Right ventricle myocardium superior (tissue), 1 donor: ENCODE measurements around the gene NARF. TPM values are rescaled to one million over a fixed set of nuclear protein-coding genes. Genes with fewer than 3 reads are reported as not detected.
"Not testable (repeated sequence)": the region's sequence is repeated elsewhere in the genome, so short reads cannot be mapped to it uniquely, and the experiment has no call there.

ENCODE experiments used
- ATAC-seq: fragments of 200-7000 bp; cut with Tn5 transposase; one replicate; pipeline ENCODE4 v1.9.1; 2020; ENCODE audit warnings: mild to moderate bottlenecking; ENCODE audit not compliant: poor library complexity
- DNase-seq: peaks from one replicate; pipeline ENCODE4 v3.0.0-alpha.2; 2020
- intact Hi-C: fragments of 100-400 bp; cut with DNase I; formaldehyde crosslinking; loops from one replicate; pipeline ENCODE4 v1.11.2; 2022
- total RNA-seq: library from RNA; stranded (reverse); fragmentation: NEBNext Ultra II Directional; extraction: Animal tissue kit (Norgen Biotek cat#: 25700); gene quantifications from one replicate; pipeline ENCODE4 v1.2.1, GENCODE V29; 2021
- donor health status: DM: no; HTN: yes; CAD: no; lungs with severe emphysema.

Gene NARF
- total RNA-seq, 1 donor from 2014 or later, result 73.4 TPM

DNA sequence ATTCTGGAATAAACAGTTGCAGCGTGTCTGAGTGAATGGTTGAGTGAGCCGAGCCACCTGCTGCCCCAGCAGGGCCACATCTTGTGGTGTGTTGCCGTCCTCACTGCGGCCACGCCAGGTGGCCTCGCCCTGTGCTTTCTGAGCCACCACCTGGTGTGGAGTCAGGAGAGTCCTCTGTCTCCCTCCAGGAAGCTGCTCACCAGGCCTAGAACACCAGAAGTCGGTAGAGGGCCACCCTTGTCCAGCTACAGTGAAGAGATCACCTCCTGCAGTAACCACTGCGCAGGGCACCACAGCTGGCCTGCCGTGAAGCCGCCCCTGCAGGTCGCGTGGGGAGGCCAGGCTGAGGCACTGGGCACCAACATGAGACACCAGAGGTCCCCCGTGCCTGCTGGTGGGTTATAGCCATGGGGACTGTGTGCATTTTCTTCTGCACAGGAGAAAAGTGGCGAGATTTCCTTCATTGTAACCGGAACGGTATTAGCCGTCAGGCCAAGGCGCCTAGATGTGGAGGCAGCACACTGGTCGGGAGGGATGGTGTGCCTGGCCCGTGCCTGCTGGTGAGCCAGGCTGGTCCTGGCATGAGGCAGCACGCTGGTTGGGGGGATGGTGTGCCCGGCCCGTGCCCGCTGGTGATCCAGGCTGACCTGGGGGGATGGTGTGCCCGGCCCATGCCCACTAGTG, 32.1 kb downstream of the NARF start:
- intact Hi-C loops, result loop anchor here (10.0 kb wide), 1 partner anchor 54 kb away; no protein-coding TSS in a partner anchor
- ATAC-seq (no peak), DNase-seq (no peak)

DNA sequence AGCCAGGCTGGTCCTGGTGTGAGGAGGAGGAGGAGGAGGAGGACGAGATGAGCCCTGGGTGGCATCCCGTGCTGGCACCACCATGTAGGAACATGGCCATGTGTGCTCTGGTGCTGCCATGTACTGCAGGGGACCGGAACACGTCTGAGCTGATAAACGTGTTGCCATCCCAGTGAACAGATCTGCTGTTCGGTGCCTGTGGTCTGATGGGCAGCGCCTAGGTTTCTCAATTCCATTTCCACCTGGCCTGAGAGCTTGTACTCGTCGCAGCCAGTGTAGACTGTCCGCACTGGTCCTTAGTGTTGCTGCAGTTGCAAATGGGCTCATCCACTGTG, 32.6 kb downstream of the NARF start:
- intact Hi-C loops, result loop anchor here (10.0 kb wide), 1 partner anchor 54 kb away; no protein-coding TSS in a partner anchor
- DNase-seq, result no peak

DNA sequence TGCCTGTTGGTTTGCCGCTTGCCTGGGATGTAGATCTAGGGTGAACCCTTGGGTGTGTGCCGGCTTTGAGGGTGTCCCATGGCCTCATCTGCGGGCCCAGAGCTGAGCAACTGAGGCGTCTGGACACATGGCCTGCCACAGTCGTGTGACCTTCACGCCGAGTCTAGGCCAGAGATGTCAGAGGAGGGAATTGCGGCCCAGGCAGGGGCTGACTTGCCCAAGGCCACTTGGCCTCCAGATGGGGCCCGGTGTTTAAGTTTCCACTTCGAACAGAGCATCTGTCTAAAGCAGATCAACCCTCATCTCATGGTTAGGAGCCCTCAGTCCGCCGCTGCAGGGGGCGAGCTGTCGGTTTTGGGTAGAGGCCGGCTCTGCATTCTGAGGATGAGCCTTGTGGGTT, 33.0 kb downstream of the NARF start:
- ATAC-seq, result no peak
- intact Hi-C loops, result loop anchor here (10.0 kb wide), 1 partner anchor 53 kb away; no protein-coding TSS in a partner anchor
- no peak for DNase-seq

More for the DNA sequence above, 32.6 kb downstream of the NARF start:
- ATAC-seq, result no peak

DNA sequence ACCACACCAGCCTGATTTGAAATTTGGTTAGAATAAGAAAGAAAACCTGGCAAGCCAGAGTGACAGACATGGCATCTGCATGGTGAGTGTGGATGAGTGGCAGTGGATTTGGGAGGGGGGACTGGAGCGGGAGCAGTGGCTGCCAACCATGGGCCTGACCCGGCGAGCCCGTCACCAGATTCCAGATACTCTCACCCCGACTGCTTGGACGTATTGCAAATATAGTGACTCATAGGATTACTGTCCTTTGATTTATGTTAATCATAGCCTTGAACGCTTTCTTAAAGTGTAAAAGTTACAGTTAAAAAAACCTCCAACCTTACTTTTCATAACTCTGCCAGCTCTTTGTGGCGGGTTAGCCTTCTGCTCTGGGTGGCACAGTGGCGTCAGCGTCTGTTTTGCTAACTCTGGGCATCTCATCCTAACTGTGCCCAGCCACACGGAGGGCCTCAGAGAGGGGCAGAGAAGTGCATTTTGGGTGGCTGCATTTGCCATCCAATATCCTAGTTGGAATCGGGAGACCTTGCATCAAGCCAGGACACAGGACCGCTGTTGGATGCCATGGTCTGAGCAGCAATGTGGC, 34.2 kb downstream of the NARF start:
- DNase-seq, result no peak
- intact Hi-C loops, result loop anchor here (10.0 kb wide), 1 partner anchor 52 kb away; no protein-coding TSS in a partner anchor
- no peak for ATAC-seq

DNA sequence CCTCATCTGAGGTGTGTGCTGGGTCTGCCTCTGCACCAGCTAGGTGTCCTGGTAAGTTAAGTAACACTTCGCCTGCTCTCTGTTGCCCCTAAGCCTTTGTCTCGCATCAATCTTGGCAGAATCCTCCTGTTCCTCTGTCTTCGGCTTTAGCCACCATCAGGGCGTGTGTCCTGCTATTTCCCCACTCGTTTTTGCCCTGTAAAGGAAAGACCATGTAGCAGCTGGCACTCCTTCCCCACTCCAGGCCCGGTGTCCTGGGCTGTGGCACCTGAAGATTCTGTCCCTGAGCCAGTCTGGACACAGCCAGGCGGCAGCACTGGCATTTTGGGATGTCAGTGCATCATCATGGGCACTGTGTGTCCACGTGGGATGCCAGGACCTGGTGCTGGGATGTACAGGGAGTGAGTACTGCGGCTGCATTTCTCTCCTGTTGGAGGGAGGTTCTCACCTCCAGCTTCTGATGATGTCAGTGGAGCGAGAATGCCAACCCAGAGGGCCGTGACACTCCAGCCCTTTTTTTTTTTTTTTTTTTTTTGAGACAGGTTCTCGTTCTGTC, 34.8 kb downstream of the NARF start:
- ATAC-seq (no peak), DNase-seq (no peak)
- intact Hi-C loops, result loop anchor here (10.0 kb wide), 1 partner anchor 51 kb away; no protein-coding TSS in a partner anchor

DNA sequence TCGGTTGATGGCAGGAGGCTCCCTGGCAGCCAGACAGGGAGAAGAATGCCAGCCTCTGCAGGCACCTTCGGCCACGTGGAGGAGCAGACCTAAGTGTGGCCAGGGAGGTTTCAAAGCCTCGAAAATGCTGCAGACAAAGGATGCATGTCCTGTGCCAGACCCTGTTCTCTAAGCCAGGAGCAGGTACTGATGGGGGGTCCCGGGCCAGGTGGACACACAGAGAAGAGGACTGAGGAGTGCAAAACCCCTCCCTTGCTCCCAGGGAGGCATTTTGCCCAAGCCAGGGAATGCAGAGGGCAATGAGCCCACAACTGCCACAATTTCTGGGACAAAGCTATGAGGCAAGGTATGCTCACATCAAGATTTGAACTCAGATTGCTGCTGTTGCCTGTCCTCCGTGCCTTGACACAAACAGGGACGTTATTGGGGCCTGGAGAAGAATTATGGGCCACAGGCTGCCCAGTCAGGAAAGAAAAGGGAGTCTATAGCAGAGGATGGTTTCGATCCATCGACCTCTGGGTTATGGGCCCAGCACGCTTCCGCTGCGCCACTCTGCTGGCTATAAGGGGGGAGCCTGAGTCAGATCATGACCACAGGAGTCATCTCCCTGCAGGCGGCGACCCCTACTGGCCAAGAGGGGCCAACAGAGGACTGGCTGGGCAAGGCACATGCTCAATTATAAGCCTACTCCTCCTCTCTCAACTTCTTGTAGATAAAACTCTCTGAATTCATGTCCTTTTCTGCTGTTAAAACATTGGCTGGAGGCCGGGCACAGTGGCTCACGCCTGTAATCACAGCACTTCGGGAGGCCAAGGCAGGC, 35.9 kb downstream of the NARF start:
- peak; percentile 91 for DNase-seq
- peak; percentile 79 for ATAC-seq
- intact Hi-C loops, result loop anchor here (10.0 kb wide), 1 partner anchor 50 kb away; no protein-coding TSS in a partner anchor

DNA sequence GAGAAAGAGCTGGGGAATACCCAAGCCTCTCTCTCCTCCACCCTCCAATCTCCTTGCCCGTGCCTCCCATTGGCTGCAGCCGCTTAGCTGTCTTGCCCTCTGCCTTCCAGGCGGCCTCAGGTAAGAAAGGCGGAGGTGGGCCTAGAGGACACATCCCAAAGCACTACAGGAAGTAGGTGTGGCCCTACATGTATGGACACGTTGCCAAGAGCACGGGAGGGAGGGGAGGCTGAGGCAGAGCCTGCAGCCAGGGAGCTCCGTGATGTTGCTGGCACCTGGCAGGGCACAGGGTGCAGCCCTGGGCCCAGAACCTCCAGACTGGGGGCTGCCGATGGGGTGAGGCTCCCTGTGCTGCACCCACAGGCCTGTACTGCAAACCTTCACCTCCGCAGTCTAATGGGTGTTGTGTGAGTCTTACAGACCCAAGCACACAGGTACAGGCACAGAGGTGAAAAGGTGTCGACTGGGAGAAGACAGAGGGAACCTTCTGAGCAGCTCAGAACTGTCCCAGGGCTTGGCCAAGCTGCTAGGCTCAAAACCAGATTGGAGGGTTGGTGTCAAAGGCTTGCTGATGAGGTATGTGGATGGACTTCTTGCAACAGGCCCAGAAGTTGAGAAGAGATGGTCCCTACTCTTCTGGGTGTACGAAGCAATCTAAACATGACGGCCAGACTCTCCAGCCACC, 37.4 kb downstream of the NARF start:
- ATAC-seq, result no peak
- intact Hi-C loops, result loop anchor here (10.0 kb wide), 1 partner anchor 49 kb away; no protein-coding TSS in a partner anchor
- DNase-seq, result no peak

DNA sequence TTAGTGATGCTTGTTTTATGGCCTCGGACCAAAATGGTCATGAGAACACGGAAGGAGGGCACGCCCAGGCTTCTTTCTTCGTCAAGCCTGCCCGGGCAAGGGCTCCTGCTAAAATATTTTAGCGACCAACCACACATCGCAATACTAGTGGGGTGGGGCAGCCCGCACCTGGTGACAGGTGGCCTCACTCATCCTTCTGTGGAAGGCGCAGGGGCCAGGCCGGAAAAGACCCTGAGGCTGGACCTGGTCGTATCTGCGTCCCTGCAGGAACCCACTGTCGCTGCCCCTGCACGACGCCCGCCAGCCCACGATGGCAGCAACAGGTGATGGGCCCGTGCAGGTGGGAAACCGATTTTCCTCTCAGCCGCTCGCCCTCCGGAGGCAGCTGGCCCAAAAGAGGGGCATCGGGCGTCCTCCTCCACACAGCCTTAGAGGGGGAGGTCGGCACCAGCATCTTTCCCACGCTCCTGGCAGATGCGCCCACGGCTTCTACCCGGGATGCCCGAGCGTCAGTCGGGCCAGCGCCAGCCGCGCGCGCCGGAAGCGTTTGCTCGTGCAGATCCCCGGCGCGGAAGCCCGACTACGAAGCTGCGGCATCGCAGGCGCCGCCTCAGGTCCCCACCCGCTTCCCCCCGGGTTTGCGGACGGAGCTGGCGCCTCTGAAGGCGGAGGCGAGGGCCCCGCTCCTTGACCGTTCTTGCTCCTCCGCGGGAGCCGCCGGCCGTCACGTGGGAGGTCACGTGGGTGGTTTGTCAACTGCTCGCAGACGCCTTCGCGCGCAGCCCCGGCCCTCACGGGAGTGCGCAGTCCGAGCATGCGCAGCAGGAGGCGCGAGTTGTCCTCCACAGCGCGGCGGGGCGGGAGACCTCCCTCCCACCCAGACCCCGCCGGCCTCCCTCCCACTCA, 38.2 kb downstream of the NARF start:
- ATAC-seq (peak; percentile 91), DNase-seq (peak; percentile 99)
- intact Hi-C loops, result loop anchor here (10.0 kb wide), 1 partner anchor 48 kb away; no protein-coding TSS in a partner anchor

DNA sequence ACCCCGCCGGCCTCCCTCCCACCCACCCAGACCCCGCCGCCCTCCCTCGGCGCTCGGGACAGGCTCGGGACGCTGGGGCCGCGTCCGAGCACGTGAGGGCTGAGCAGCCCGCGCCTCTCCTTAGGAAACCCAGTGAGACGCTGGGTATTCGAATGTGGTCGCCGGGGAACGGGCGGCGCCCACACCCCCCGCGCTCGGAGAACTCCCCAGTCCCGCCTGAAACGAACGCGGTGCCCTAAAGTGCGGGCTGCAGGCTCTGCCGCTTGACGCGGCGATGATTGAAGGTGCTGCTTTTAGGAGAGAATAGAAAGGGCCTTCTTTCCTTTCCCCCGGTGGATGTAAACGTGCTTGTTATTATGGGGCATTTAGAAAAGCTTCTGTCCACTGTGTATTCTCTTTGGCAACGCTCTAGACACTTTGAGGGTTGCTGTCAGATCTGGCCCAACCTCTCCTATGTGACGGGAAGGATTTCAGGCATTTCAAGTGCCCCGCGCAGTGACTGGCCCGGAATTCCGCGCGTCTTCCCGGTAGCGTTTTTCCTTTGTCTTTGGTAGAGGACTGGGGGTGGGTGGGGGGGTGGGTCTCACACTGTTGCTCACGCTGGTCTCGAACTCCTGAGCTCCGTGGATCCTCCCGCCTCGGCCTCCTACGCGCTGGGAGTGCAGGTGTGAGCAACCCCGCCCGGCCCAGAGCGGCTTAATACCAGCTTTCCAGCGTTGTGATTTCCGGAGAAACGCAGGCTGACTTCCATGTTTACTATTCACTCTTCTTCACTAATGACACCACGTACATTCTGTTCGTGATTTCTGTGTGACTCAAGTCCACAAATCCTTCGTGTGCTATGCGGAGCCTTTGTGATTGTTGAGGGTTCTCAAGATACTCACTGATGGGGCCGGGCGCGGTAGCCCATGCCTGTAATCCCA, 39.2 kb downstream of the NARF start:
- DNase-seq, result peak; percentile 63
- peak; percentile 49 for ATAC-seq

DNA sequence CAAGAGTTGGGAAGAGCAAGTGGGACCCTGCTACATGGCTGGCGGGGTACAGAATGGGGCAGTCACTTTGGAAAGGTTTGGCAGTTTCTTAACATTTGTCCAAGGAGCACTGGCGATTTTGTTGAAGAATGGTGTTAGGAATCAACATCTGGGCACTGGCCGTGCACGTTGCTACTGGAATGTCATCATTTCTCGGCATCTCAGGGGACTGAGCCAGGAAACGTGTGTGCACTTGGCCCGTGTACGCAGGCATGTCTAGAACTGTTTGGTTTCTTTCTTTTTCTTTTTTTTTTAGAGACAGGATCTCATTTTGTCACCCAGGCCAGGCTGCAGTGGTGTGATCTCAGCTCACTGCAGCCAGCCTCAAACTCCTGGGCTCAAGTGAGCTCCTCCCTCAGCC, 43.7 kb downstream of the NARF start:
- intact Hi-C loops, result no loop called here
- ATAC-seq, result no peak
- no peak for DNase-seq

More for the DNA sequence above, 39.2 kb downstream of the NARF start:
- intact Hi-C loops, result loop anchor here (10.0 kb wide), 1 partner anchor 47 kb away; no protein-coding TSS in a partner anchor

DNA sequence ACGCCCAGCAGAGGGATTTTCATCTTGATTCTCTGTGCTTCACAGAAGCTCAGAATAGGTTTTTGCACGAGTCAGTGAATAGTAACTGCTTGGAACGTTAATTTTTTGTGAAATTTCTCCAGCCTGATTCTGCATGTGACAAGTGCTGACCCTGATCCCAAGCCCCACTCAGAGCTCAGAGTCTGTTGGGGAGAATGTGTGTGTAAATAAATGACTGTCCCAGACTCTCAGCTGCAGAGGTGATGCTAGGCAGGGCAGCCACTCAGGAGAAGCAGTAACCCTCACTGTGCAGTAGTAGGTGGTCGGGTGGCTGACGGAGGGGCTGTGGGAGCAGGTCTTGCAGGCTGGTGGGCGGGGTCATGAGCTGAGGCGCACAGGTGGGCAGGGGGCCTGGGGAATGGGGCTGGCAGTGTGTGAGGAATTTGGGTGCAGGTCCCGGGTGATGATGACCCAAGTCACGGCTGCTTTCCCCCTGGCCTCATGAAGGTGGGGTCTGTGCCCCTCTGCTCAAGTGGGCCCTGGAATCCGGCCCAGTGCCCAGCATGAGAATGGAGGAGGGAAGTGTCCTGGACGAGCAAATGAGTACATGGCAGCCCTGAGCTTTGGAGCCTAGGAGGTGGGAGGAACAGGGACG, 44.7 kb downstream of the NARF start:
- intact Hi-C loops, result no loop called here
- no peak for ATAC-seq

DNA sequence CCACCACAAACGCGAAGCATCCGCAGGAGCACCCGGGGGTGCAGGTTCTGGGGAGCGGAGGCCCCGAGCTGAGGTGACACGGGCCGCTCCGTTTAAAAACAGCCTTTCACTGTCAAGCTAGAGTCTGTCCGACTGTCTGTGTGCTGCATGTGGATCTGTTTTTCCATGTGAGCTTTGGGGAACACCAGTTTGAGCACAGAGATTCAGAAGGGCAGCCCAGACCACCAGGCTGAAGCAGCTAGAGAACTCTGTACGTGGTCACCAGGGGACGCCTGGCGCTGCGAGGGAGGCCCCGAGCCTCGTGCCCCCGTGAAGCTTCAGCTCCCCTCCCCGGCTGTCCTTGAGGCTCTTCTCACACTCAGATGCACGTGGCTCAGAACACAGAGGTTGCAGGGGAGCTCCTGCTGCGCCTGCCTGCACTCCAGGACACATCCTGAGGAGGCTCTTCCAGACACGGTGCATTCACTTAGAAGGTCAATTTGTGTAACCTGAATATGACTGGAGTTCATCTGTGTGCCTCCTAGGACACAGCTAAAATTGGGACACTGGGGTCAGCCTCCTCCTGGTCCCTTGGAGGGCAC, 45.3 kb downstream of the NARF start:
- no peak for ATAC-seq
- intact Hi-C loops, result no loop called here

More for the DNA sequence above, 44.7 kb downstream of the NARF start:
- DNase-seq, result no peak

DNA sequence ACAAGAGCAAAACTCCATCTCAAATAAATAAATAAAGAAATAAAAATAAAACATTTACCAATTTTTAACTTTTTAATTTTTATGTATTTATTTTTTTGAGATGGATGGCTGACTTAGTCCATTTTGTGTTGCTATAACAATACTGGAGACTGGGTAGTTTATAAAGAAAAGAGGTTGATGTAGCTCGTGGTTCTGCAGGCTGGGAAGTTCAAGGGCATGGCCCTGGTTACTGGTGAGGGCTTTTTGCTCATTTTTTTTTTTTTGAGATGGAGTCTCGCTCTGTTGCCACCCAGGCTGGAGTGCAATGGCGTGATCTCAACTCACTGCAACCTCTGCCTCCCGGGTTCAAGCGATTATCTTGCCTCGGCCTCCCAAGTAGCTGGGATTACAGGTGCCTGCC, 46.8 kb downstream of the NARF start:
- ATAC-seq, result no peak
- intact Hi-C loops, result no loop called here
- no peak for DNase-seq

More for the DNA sequence above, 45.3 kb downstream of the NARF start:
- DNase-seq, result no peak

DNA sequence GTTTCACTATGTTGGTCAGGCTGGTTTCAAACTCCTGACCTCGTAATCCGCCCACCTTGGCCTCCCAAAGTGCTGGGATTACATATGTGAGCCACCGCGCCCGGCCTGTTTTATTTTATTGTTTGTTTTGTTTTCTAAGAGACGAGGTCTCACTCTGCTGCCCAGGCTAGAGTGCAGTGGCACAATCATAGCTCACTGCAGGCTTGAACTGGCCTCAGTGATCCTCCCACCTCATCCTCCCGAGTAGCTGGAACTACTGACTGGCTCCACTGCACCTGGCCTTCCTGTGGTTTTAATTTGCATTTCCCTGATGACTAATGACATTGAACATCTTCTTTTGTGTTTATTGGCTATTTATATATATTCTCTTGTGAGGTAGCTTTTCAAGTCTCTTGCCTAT, 47.9 kb downstream of the NARF start:
- intact Hi-C loops, DNase-seq, ATAC-seq: not testable (repeated sequence)

DNA sequence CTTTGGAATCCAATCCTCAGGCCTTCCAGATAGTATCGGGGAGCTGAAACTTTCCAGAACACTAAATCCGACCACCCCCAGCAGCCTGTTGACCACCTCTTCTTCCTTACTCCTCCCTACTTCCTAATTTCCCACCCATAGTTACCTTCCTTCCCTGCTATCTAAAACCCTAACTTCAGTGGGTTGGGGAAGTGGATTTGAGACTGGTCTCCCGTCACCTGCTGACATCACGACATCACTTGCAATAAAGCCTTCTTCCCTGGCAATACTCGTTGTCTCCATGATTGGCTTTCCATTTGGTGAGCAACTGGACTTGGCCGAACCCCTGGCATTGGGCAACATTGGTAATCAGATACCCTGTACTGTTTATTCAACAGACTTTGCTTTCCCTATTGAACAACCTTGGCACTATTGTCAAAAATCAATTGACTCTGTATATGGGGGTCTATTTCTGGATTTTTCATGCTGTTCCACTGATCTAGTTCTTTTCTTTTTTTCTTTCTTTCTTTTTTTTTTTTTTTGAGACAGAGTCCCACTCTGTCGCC, 49.2 kb downstream of the NARF start:
- ATAC-seq, result no peak
- DNase-seq, result no peak
- intact Hi-C loops, result no loop called here
